Measurements from ENCODE around the gene FAM210A.
"Not testable (repeated sequence)": the region's sequence is repeated elsewhere in the genome, so short reads cannot be mapped to it uniquely, and the experiment has no call there.

Gene FAM210A

DNA sequence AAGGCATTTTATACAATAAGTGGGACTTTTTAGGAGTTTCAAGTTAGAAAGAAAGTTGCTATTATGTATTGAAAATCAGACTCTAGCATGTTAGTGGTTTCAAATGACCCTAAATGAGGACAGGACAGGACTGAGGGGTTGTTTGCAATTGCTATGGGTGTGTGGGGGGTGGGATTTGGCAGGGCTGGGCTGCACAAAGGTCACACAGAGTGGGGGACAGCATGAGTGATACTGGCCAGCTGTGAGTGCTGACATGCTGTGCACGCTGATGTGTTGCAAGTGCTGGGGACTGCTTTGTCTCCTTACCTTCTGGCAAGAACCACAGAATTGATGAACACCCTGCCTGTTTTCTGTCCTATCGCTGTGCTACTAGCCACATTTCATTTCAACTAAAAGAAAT, 29.9 kb upstream of the FAM210A start:
- TF ChIP-seq CTCF (IDR thresholded peaks at IDR 0.05; ENCODE audit: control extremely low read depth, extremely low read depth, low read depth, missing control alignments): no peak
- ChIA-PET POLR2A (no interaction called here), CTCF (no interaction called here)
- no peak for DNase-seq (ENCODE audit: extremely low spot score)

- CTCF ChIA-PET: not testable (repeated sequence)
Observed at GRCh38 chr18:13751599-13751998, 25.2 kb upstream of the FAM210A start.

DNA sequence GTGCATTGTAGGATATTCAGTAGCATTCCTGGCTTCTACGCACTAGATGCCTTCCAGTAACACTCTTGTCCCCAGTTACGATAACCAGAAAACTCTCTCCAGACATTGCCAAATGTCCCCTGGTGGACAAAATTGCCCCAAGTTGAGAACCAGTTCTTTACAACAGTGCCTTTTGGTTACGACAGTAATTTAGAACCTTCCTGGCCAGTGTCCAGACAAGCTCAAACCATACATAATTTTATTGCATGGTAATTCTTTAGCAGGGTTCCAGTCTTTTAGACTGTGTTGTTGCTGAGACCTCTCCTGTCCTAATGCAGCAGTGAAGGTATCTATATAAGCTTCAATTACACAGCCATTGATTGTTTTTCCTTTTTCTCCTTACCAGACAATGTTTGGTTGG, 20.3 kb upstream of the FAM210A start:
- ChIA-PET POLR2A (no interaction called here), CTCF (no interaction called here)
- DNase-seq (ENCODE audit: extremely low spot score): no peak
- TF ChIP-seq CTCF (IDR thresholded peaks at IDR 0.05; ENCODE audit: control extremely low read depth, extremely low read depth, low read depth, missing control alignments): no peak

More at GRCh38 chr18:13751599-13751998, 25.2 kb upstream of the FAM210A start:
- POLR2A ChIA-PET; DNase-seq (ENCODE audit: extremely low spot score): not testable (repeated sequence)

GRCh38 chr18:13745696-13746095, 19.3 kb upstream of the FAM210A start:
- ChIA-PET CTCF (interaction anchor here (1.4 kb wide), 1 partner anchor 13 kb away, joined by 3 read pairs; no protein-coding TSS in a partner anchor), POLR2A (no interaction called here)
- DNase-seq (ENCODE audit: extremely low spot score): no peak
- TF ChIP-seq CTCF (IDR thresholded peaks at IDR 0.05; ENCODE audit: control extremely low read depth, extremely low read depth, low read depth, missing control alignments): no peak

- ChIA-PET POLR2A (no interaction called here), CTCF (no interaction called here)
- DNase-seq (ENCODE audit: extremely low spot score): no peak
- no peak for TF ChIP-seq CTCF (IDR thresholded peaks at IDR 0.05; ENCODE audit: control extremely low read depth, extremely low read depth, low read depth, missing control alignments)
Observed at GRCh38 chr18:13735681-13736080, 9.3 kb upstream of the FAM210A start.

DNA sequence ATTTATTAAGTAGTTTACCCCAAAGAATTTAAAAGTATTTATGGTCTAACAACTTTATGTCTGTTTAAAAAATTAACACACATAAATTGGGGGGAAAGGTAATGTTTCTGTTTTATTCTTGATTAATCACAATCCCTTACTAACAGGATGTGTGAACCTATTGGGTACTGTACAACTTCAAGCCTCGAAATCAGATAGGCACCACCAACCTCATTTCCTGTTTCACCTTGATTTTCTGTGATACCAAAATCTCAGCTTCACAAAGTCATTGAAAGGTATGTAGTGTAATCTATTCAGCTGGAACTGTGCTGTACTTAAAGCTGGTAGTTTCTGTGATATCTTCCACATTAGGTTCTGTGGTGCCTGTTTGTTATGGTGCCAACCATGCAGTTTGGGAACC, 4.1 kb upstream of the FAM210A start:
- no peak for TF ChIP-seq CTCF (IDR thresholded peaks at IDR 0.05; ENCODE audit: control extremely low read depth, extremely low read depth, low read depth, missing control alignments)
- ChIA-PET CTCF (interaction anchor here (1.5 to 2.2 kb wide), 3 partner anchors 9 to 13 kb away, joined by 3 to 5 read pairs (median 5); no protein-coding TSS in a partner anchor), POLR2A (no interaction called here)
- DNase-seq (ENCODE audit: extremely low spot score): no peak

DNA sequence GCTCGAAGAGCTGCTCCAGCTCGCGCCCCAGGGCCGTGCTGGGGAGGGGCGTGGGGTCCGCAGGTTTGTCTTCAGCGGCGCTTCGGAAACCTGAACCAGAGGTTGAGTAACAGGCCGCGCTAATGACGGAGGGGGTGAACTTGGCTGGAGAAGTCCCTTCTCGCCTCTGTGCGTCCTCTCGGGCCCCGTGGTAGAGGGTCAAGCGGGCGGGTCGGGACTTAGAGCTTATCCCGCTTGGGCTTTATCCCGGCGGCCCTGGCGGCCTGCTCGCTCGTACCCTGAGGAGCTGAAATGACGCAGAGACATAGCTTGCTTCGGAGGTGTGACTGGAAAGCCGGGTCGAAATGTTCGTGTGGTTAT, 594 bp upstream of the FAM210A start:
- CTCF ChIA-PET: interaction anchor here (0.9 to 1.5 kb wide), 2 partner anchors 13 to 168 kb away, joined by 3 read pairs; no protein-coding TSS in a partner anchor
- no peak for DNase-seq (ENCODE audit: extremely low spot score)
- POLR2A ChIA-PET: interaction anchor here (1.6 kb wide), 1 partner anchor 12 kb away, joined by 4 read pairs; no protein-coding TSS in a partner anchor
- no peak for TF ChIP-seq CTCF (IDR thresholded peaks at IDR 0.05; ENCODE audit: control extremely low read depth, extremely low read depth, low read depth, missing control alignments)

Data from GM10248 (cell line).